ENCODE measurements around the gene LUZP2.

DNA sequence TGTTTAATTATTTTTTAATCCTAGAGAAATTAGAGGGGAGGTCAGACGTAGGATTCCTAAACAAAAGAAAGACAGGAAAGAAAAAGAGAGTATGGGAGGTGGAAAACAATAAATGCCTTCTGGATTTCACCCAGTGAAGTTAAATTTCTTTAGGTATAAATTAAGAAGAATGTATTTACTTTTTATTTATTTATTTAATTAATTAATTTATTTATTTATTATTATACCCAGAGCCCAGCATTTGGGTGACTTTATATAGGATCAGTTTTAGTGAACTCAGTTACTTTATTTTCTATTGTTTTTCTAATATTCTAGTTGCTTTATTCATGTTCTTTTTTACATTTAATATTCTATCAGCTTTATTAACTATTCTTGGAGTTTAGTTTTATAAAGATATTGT, 551.8 kb downstream of the LUZP2 start:
- TF ChIP-seq EZH2 (IDR thresholded peaks at IDR 0.05; ENCODE audit: low read length) = no peak
- TF ChIP-seq, protein P1, sequence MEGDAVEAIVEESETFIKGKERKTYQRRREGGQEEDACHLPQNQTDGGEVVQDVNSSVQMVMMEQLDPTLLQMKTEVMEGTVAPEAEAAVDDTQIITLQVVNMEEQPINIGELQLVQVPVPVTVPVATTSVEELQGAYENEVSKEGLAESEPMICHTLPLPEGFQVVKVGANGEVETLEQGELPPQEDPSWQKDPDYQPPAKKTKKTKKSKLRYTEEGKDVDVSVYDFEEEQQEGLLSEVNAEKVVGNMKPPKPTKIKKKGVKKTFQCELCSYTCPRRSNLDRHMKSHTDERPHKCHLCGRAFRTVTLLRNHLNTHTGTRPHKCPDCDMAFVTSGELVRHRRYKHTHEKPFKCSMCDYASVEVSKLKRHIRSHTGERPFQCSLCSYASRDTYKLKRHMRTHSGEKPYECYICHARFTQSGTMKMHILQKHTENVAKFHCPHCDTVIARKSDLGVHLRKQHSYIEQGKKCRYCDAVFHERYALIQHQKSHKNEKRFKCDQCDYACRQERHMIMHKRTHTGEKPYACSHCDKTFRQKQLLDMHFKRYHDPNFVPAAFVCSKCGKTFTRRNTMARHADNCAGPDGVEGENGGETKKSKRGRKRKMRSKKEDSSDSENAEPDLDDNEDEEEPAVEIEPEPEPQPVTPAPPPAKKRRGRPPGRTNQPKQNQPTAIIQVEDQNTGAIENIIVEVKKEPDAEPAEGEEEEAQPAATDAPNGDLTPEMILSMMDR (optimal IDR thresholded peaks at IDR 0.05 in 1 of 3, IDR thresholded peaks at IDR 0.05 in 1 of 3, conservative IDR thresholded peaks at IDR 0.05 in 1 of 3; ENCODE audit: extremely low read depth in 1 of 3, insufficient read depth in 2 of 3, low read length in 3 of 3) = no peak
